GM23338 (cell line): ENCODE measurements around the gene PASK. TPM values are rescaled to one million over a fixed set of nuclear protein-coding genes. Genes with fewer than 3 reads are reported as not detected.

ENCODE experiments used
- ATAC-seq: fragments of 200-7000 bp; cut with Tn5 transposase; 3 replicates; pipeline ENCODE4 v1.9.1; 2020
- DNase-seq: peaks from one replicate; pipeline ENCODE4 v3.0.0-alpha.2; 2015; ENCODE audit warnings: low spot score
- H2AFZ ChIP-seq: fragments of 200-600 bp; sonication (generic); 2 replicates; pipeline ENCODE4 v1.8.0; 2016; ENCODE audit warnings: antibody characterized with exemption, mild to moderate bottlenecking, moderate library complexity
- H3F3A ChIP-seq: fragments of 200-600 bp; sonication (generic); replicated peaks from 2 replicates; pipeline ENCODE4 v1.8.0; 2017; ENCODE audit warnings: antibody characterized with exemption, mixed run types, low read depth
- H3K27ac ChIP-seq: fragments of 200-600 bp; sonication (generic); 2 replicates; pipeline ENCODE4 v1.6.1; 2016; ENCODE audit warnings: low read depth
- H3K27me3 ChIP-seq: fragments of 200-600 bp; sonication (generic); 2 replicates; pipeline ENCODE4 v1.8.0; 2016; ENCODE audit warnings: mild to moderate bottlenecking, mixed run types, moderate library complexity; ENCODE audit not compliant: insufficient read depth
- H3K36me3 ChIP-seq: fragments of 200-600 bp; sonication (generic); 2 replicates; pipeline ENCODE4 v1.8.0; 2016; ENCODE audit warnings: mild to moderate bottlenecking; ENCODE audit not compliant: insufficient read depth
- H3K4me1 ChIP-seq: fragments of 200-600 bp; sonication (generic); 2 replicates; pipeline ENCODE4 v1.8.0; 2016; ENCODE audit warnings: mild to moderate bottlenecking, moderate library complexity; ENCODE audit not compliant: insufficient read depth
- H3K4me2 ChIP-seq: fragments of 200-600 bp; sonication (generic); 2 replicates; pipeline ENCODE4 v1.7.1; 2017; ENCODE audit warnings: mixed run types
- H3K4me3 ChIP-seq: fragments of 200-600 bp; sonication (generic); 2 replicates; pipeline ENCODE4 v1.6.1; 2016; ENCODE audit warnings: mixed run types
- H3K79me2 ChIP-seq: fragments of 200-600 bp; sonication (generic); replicated peaks from 2 replicates; pipeline ENCODE4 v1.8.0; 2017; ENCODE audit warnings: mild to moderate bottlenecking; ENCODE audit not compliant: insufficient read depth
- H3K9me2 ChIP-seq: fragments of 200-600 bp; sonication (generic); 2 replicates; pipeline ENCODE4 v1.8.0; 2017; ENCODE audit not compliant: insufficient read depth
- H4K20me1 ChIP-seq: fragments of 200-600 bp; sonication (generic); replicated peaks from 2 replicates; pipeline ENCODE4 v1.8.0; 2017; ENCODE audit warnings: mild to moderate bottlenecking; ENCODE audit not compliant: insufficient read depth
- H3K27ac Mint-ChIP-seq: 2 replicates; pipeline ENCODE4 v1.8.0; 2020; ENCODE audit warnings: inconsistent platforms, mild to moderate bottlenecking, moderate library complexity, mixed read lengths
- H3K27me3 Mint-ChIP-seq: 3 replicates; pipeline ENCODE4 v1.8.0; 2022; ENCODE audit warnings: low read depth, mild to moderate bottlenecking, moderate library complexity, mixed read lengths, inconsistent platforms; ENCODE audit not compliant: insufficient read depth, poor library complexity
- H3K36me3 Mint-ChIP-seq: 3 replicates; pipeline ENCODE4 v1.8.0; 2021; ENCODE audit warnings: low read depth, mild to moderate bottlenecking, inconsistent platforms, moderate library complexity, mixed read lengths
- H3K4me1 Mint-ChIP-seq: 3 replicates; pipeline ENCODE4 v1.8.0; 2020; ENCODE audit warnings: mild to moderate bottlenecking, inconsistent platforms, mixed read lengths
- H3K4me3 Mint-ChIP-seq: 3 replicates; pipeline ENCODE4 v1.8.0; 2021; ENCODE audit warnings: moderate library complexity, mild to moderate bottlenecking, inconsistent platforms, mixed read lengths
- H3K9me3 Mint-ChIP-seq: 3 replicates; pipeline ENCODE4 v1.8.0; 2020; ENCODE audit warnings: moderate library complexity, mild to moderate bottlenecking, inconsistent platforms, mixed read lengths
- CTCF ChIP-seq, 2 experiments: fragments of 200-600 bp in 1 of 2; sonication (generic) in 1 of 2; conservative IDR thresholded peaks; 2 replicates each; pipeline versions ENCODE4 v1.5.1 to v1.6.1; 2016 to 2017; ENCODE audit warnings: antibody characterized with exemption in 2 of 2, low read depth in 2 of 2, mild to moderate bottlenecking in 2 of 2, moderate library complexity in 1 of 2
- ETS1 ChIP-seq: IDR thresholded peaks from 2 replicates; pipeline ENCODE4 v1.6.1; 2016; ENCODE audit warnings: antibody characterized with exemption
- POLR2AphosphoS5 ChIP-seq: IDR thresholded peaks from 2 replicates; pipeline ENCODE4 v1.6.1; 2016; ENCODE audit warnings: antibody characterized with exemption, low read depth
- ZNF114 ChIP-seq: fragments of 250-450 bp; sonication (Bioruptor Pico); IDR thresholded peaks from 2 replicates; pipeline ENCODE4 v1.5.0; 2020; ENCODE audit warnings: mild to moderate bottlenecking, moderate library complexity
- ZNF462 ChIP-seq: fragments of 250-450 bp; sonication (Bioruptor Pico); IDR thresholded peaks from 2 replicates; pipeline ENCODE4 v1.5.0; 2020; ENCODE audit warnings: mild to moderate bottlenecking, moderate library complexity
- polyA plus RNA-seq: library from polyadenylated mRNA; unstranded; fragments of >200 nt; fragmentation: Nextera tagmentation; extraction: Ambion mirVana; gene quantifications from 2 replicates; pipeline ENCODE4 v1.2.1, GENCODE V29; 2016
- total RNA-seq: library from RNA; depleted of rRNA; stranded (reverse); fragments of >200 nt; shearing (Covaris generic); gene quantifications from 2 replicates; pipeline ENCODE4 v1.2.3, GENCODE V29; 2014

Gene PASK
- total and polyA plus RNA-seq, 2 experiments from 2014 or later, result 12.5 to 38.4 TPM

GRCh38 chr2:241131531-241131930 lies 17.7 kb downstream of the PASK start:
- Histone ChIP-seq H3K9me2 (no peaks in the 10 kb centered on the region), H3F3A (no peaks in the 10 kb centered on the region), H3K79me2 (no peaks in the 10 kb centered on the region), H3K27me3 (no peaks in the 10 kb centered on the region), H3K4me3 (no peak overlapping the region), H3K27ac (no peak overlapping the region), H3K4me1 (no peaks in the 10 kb centered on the region), H3K36me3 (peaks cover 4% of the 10 kb centered on the region), H4K20me1 (no peaks in the 10 kb centered on the region), H3K4me2 (no peak overlapping the region), H2AFZ (no peak overlapping the region)
- Mint-ChIP-seq H3K27me3 (no peaks in the 10 kb centered on the region), H3K36me3 (peaks cover 36% of the 10 kb centered on the region), H3K4me3 (no peak overlapping the region), H3K4me1 (no peaks in the 10 kb centered on the region), H3K27ac (no peak overlapping the region), H3K9me3 (no peaks in the 10 kb centered on the region)
- ATAC-seq (no peak), DNase-seq (no peak)
- TF ChIP-seq ZNF114 (CRISPR knock-in tag), result no peak
- TF ChIP-seq POLR2AphosphoS5, result no peak
- TF ChIP-seq ETS1, result no peak
- TF ChIP-seq CTCF (conservative IDR thresholded peaks at IDR 0.05; ENCODE audit: low read depth in 2 of 2), result no peak
- no peak for TF ChIP-seq ZNF462 (CRISPR knock-in tag)
